GM10248 (cell line): ENCODE measurements around the gene GTF2IRD1.
A peak's percentile ranks its signal among the peaks of the same experiment; 100 is the strongest.
"Not testable (repeated sequence)": the region's sequence is repeated elsewhere in the genome, so short reads cannot be mapped to it uniquely, and the experiment has no call there.

ENCODE experiments used
- CTCF ChIA-PET: fragments of 300-600 bp; sonication (Branson Sonifier 250); formaldehyde crosslinking; extraction: SDS; loops from one replicate; lab custom pipeline; 2021; ENCODE audit warnings: antibody characterized with exemption; lab: Yijun Ruan, JAX
- POLR2A ChIA-PET: fragments of 350-650 bp; sonication (Branson Sonifier 250); formaldehyde crosslinking; extraction: SDS; loops from one replicate; lab custom pipeline; 2020; ENCODE audit warnings: antibody characterized with exemption; lab: Yijun Ruan, JAX
- DNase-seq: peaks from one replicate; pipeline ENCODE4 v3.0.0; 2012; ENCODE audit errors: extremely low spot score
- TF ChIP-seq, protein P1 (sequence below): IDR thresholded peaks from 2 replicates; pipeline ENCODE4 v1.5.1; 2012; ENCODE audit warnings: mild to moderate bottlenecking, low read depth; ENCODE audit errors: extremely low read depth, missing control alignments, control extremely low read depth

The GTF2IRD1 gene

DNA sequence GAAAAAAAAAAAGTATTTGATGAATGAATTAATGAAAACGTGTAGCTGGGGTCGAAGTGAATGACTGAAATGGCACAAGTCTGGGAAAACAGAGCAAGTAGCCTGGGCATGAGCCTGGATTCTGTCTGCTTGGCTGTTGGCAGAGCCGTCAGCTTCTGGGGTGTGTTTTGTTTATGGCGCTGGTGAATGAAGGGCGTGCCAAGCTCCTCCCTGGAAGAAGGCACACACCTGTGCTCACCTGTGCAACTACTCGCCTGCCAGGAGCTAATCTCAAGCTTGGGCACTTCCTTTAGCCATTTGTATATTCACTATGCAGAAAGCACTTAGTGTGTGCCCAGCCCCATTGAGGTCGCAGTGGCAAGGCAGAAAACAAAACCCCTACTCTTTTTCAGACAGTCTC is 74.1 kb downstream of the GTF2IRD1 start:
- ChIA-PET CTCF (interaction anchor here (1.1 to 1.2 kb wide), 3 partner anchors 8 to 78 kb away, joined by 3 read pairs; no protein-coding TSS in a partner anchor), POLR2A (no interaction called here)
- TF ChIP-seq, protein P1, sequence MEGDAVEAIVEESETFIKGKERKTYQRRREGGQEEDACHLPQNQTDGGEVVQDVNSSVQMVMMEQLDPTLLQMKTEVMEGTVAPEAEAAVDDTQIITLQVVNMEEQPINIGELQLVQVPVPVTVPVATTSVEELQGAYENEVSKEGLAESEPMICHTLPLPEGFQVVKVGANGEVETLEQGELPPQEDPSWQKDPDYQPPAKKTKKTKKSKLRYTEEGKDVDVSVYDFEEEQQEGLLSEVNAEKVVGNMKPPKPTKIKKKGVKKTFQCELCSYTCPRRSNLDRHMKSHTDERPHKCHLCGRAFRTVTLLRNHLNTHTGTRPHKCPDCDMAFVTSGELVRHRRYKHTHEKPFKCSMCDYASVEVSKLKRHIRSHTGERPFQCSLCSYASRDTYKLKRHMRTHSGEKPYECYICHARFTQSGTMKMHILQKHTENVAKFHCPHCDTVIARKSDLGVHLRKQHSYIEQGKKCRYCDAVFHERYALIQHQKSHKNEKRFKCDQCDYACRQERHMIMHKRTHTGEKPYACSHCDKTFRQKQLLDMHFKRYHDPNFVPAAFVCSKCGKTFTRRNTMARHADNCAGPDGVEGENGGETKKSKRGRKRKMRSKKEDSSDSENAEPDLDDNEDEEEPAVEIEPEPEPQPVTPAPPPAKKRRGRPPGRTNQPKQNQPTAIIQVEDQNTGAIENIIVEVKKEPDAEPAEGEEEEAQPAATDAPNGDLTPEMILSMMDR, result no peak
- DNase-seq, result no peak

DNA sequence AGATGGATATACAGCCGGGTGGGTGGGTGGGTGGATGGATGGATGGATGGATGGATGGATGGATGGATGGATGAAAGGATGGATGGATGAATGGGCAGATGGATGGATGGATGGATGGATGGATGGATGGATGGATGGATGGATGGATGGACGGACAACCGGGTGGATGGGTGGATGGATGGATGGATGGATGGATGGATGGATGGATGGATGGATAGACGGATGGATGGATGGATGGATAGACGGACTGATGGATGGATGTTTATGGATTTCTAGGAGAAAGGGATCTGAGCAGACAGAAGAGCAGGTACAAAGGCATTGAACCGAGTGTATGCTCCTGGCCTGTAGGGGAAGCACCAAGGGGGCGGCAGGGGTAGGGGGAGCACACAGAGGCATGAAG is 75.1 kb downstream of the GTF2IRD1 start:
- DNase-seq, CTCF ChIA-PET, POLR2A ChIA-PET: not testable (repeated sequence)

DNA sequence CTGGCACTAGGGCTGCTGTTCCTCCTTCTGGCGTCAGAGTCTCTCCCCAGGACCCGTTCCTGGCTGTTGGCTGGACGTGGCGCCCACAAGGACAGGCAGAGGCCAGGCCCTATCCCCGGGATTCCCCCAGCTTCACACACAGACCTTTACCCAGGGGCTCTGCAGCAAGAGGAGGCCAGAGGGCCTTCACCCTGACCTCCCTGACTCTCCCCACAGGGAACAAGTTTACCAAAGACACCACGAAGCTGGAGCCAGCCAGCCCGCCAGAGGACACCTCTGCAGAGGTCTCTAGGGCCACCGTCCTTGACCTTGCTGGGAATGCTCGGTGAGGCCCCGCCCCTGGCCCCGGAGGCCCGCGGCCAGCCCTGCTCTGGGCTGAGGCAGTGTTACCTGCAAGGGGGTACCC is 82.2 kb downstream of the GTF2IRD1 start:
- ChIA-PET CTCF (interaction anchor here (1.2 kb wide), 1 partner anchor 36 kb away, joined by 3 read pairs; no protein-coding TSS in a partner anchor), POLR2A (no interaction called here)
- TF ChIP-seq, protein P1, result no peak

DNA sequence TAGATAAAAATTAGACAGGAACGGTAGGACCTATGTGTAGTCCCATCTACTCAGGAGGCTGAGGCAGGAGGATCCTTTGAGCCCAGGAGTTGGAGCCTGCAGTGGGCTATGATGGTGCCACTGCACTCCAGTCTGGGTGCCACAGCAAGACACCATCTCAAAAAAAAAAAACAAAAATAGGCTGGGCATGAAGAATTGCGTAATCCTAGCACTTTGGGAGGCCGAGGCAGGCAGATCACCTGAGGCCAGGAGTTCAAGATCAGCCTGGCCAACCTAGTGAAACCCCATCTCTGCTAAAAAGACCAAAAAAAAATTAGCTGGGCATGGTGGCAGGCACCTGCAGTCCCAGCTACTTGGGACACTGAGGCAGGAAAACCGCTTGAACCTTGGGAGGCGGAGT is 88.2 kb downstream of the GTF2IRD1 start:
- CTCF ChIA-PET, POLR2A ChIA-PET, DNase-seq: not testable (repeated sequence)

More for the DNA sequence above, 82.2 kb downstream of the GTF2IRD1 start:
- no peak for DNase-seq

DNA sequence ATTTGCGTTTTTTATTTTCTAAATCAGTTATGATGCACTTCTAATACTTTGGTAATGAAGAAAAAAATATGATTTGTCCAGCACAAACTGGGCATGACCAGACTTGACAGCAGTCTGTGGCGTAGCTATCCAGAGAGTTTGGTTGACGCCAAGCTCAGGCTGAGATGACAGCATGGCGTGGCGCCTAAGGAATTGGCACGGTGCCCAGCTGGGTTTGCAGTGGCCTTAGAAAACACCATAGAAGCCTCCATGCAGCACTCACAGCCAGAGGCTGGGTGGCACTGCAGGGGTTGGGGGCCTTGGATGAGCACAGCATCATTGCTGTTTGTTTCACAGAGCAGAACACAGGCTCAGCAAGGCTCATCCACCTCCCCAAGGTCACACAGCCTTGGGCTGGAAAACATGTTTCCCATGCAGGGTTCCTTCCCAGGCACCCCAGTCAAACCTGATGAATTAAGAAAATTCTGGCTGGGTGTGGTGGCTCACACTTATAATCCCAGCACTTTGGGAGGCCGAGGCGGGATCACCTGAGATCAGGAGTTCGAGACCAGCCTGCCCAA is 88.9 kb downstream of the GTF2IRD1 start:
- no peak for DNase-seq
- TF ChIP-seq, protein P1, result no peak
- CTCF ChIA-PET, result no interaction called here
- POLR2A ChIA-PET, result no interaction called here

DNA sequence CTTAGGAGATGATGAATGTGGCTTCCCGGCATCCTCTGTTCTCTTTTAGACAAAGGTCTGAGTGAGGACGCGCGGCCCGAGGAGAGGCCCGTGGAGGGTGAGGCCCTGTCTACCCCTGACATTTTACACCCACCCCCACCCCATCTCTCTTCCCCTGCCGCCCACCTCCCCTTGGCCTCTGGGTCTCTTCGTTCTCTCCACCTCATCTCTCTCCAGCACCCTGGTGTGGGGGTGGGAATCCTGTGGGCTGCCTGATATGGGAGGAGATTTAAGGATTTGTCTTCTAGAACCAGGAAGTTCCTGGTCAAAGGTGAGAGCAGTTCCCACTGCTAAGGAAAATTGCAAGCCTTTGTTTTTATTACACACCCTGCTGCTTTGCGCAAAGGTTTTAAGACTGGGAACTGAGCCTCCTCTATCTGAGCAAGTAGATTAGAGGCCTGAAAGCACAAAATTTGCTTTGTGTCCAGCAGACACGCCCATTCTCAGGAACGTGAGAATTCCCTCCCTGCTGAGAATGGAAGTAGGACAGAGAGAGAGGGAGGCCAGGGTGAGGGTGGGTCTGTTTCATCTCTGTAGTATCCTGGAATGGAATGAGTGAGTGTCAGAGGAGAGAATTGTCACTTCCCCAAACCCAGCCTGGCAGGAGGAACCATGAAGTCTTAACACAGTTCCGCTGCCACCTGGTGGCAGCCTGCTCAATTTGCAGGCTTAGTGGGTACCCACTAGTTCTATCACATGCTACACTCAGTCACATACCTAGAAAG is 91.2 kb downstream of the GTF2IRD1 start:
- peak; percentile 60 for DNase-seq
- ChIA-PET POLR2A (no interaction called here), CTCF (no interaction called here)
- TF ChIP-seq, protein P1, result peak; percentile 28

DNA sequence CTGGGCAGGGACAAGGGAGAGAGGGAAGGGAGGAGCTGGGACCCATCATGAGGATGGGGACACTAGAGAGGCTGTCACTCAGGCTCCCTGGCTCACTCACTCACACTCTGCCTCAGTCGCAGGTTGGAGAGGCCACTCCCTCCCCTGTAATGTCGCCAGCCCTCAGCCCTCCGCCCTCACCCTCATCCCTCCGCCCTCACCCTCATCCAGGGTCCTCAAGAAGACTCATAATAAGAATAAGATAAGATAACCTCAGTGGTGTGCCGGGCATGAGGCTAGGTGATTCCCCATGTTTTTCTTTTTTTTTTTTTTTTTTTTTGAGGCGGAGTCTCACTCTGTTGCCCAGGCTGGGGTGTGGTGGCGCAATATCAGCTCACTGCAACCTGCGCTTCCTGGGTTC is 92.2 kb downstream of the GTF2IRD1 start:
- ChIA-PET CTCF (no interaction called here), POLR2A (no interaction called here)
- TF ChIP-seq, protein P1, result no peak
- DNase-seq, result no peak

DNA sequence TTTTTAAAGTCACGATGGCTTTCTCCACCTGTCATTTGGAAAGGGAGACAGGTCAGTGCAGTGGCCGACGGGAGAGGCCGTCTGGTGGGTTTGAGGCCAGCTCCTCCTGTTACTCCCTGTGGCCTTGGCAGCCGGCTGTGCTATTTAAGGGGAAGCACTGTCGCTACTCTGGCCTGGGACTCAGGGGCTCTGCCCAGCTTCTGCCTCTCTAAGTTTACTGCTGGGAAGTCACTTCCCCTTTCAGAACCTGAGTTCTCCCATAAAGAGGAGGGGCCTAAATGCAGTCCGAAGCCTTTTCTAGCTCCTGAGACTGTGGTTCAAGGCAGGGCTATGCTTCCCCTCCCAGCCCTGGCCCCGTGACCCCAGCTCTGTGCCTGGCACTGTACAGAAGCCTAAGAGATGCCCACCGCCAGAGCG is 99.9 kb downstream of the GTF2IRD1 start:
- DNase-seq, POLR2A ChIA-PET: not testable (repeated sequence)
- CTCF ChIA-PET, result interaction anchor here (2.6 kb wide), 1 partner anchor 12 kb away, joined by 12 read pairs; no protein-coding TSS in a partner anchor
